ENCODE data around the gene DMAC2L. TPM values are rescaled to one million over a fixed set of nuclear protein-coding genes. Genes with fewer than 3 reads are reported as not detected.

The DMAC2L gene
- total and polyA plus RNA-seq, 5 donors from 2014 or later = 12.6 to 26.8 (median 16.7) TPM

DNA sequence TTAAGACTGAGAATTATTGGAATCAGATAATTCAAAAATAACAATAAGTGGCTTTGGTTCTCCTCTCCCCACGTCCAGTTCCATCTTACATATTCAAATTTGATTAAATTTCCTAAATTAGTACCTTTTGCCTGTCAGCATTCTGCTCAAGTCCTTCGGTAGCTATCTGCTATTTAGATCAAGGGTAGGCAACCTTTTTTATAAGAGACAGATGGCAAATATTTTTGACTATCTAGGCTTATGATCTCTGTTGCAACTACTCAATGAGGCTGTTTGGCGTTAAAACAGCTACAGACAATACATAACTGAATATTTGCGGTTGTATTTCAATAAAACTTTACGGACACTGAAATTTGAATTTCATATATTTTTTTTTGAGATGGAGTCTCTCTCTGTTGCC, 21.8 kb upstream of the DMAC2L start:
- H3K4me3 Mint-ChIP-seq = no peak overlapping the region
- Histone ChIP-seq H3K4me3 (ENCODE audit: low read depth, low read length) (no peak overlapping the region), H3K4me1 (ENCODE audit: control insufficient read depth, insufficient read depth, low read length, poor library complexity, severe bottlenecking) (no peaks in the 10 kb centered on the region), H3K27ac (ENCODE audit: insufficient read depth, low read length, poor library complexity, severe bottlenecking) (no peak overlapping the region), H3K36me3 (ENCODE audit: control insufficient read depth, insufficient read depth, low read length) (no peaks in the 10 kb centered on the region), H3K27me3 (ENCODE audit: control insufficient read depth, insufficient read depth, low read length) (no peaks in the 10 kb centered on the region), H3K9me3 (ENCODE audit: control insufficient read depth in 2 of 2, low read length in 2 of 2) (no peaks in the 10 kb centered on the region)
- no peaks in the 10 kb centered on the region for H3K9me3 Mint-ChIP-seq
- no peak overlapping the region for H3K27ac Mint-ChIP-seq
- H3K4me1 Mint-ChIP-seq = no peaks in the 10 kb centered on the region
- ATAC-seq (ENCODE audit: low read depth in 2 of 2) (no peak), DNase-seq (no peak)
- H3K36me3 Mint-ChIP-seq = peaks cover 14% of the 10 kb centered on the region
- H3K27me3 Mint-ChIP-seq = no peaks in the 10 kb centered on the region

DNA sequence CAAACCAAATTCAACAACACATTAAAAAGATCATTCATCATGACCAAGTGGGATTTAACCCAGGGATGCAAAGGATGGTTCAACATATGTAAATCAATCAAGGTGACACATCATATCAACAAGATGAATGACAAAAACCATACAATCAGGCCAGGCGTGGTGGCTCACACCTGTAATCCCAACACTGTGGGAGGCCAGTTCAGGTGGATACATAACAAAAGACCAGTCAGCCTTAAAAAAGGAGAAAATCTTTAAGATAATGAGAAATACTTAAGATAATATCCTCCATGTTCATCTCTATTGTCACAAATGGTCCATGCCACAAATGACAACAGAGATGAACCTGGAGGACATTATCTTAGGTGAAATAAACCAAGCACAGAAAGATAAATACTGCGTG, 12.5 kb upstream of the DMAC2L start:
- no peaks in the 10 kb centered on the region for H3K4me1 ChIP-seq (ENCODE audit: control insufficient read depth, insufficient read depth, low read length, poor library complexity, severe bottlenecking)
- H3K9me3 ChIP-seq (ENCODE audit: control insufficient read depth in 2 of 2, low read length in 2 of 2) = no peaks in the 10 kb centered on the region
- peaks cover 0 to 15% (median 1%) of the 10 kb centered on the region in 4 donors for H3K4me1 Mint-ChIP-seq

DNA sequence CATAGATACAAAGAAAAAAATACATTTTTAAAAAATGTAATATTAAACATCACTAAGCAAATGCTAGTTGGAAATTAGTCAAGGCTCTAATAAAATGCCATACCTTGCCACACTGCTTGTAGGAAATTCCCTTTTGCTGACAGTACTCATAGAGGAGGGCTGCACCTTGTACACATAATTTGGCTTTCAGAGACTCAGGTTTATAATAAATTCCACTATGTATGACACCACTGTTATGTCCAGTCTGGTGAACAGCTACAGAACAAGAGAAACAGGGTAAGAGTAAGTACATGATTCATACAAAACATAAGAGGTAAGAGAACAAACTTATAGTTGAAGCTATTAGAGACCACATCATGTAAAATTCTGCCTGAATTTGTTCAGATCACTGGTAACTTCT, 10.2 kb upstream of the DMAC2L start:
- H3K27ac Mint-ChIP-seq = no peak overlapping the region
- H3K27me3 ChIP-seq (ENCODE audit: control insufficient read depth, insufficient read depth, low read length) = no peaks in the 10 kb centered on the region
- no peaks in the 10 kb centered on the region for H3K27me3 Mint-ChIP-seq
- peaks cover 0 to 2% (median 0%) of the 10 kb centered on the region in 7 donors for H3K9me3 Mint-ChIP-seq
- no peaks in the 10 kb centered on the region for H3K9me3 ChIP-seq (ENCODE audit: control insufficient read depth in 2 of 2, low read length in 2 of 2)
- no peaks in the 10 kb centered on the region for H3K4me1 ChIP-seq (ENCODE audit: control insufficient read depth, insufficient read depth, low read length, poor library complexity, severe bottlenecking)
- no peak for ATAC-seq (ENCODE audit: low read depth in 2 of 2)
- no peak overlapping the region for H3K4me3 ChIP-seq (ENCODE audit: low read depth, low read length)
- no peak overlapping the region for H3K4me3 Mint-ChIP-seq
- H3K36me3 ChIP-seq (ENCODE audit: control insufficient read depth, insufficient read depth, low read length) = no peaks in the 10 kb centered on the region
- H3K27ac ChIP-seq (ENCODE audit: insufficient read depth, low read length, poor library complexity, severe bottlenecking) = no peak overlapping the region
- peaks cover 0 to 19% (median 1%) of the 10 kb centered on the region in 4 donors for H3K4me1 Mint-ChIP-seq
- peaks cover 31% of the 10 kb centered on the region for H3K36me3 Mint-ChIP-seq
- DNase-seq = no peak

More for the DNA sequence above, 12.5 kb upstream of the DMAC2L start:
- H3K4me3 ChIP-seq (ENCODE audit: low read depth, low read length) = no peak overlapping the region
- Mint-ChIP-seq H3K36me3 (peaks cover 31% of the 10 kb centered on the region), H3K27ac (peak overlapping the region in 1 of 3 donors; percentile 28), H3K27me3 (no peaks in the 10 kb centered on the region), H3K9me3 (peaks cover 0 to 2% (median 0%) of the 10 kb centered on the region in 7 donors), H3K4me3 (no peak overlapping the region)
- H3K27me3 ChIP-seq (ENCODE audit: control insufficient read depth, insufficient read depth, low read length) = no peaks in the 10 kb centered on the region
- H3K36me3 ChIP-seq (ENCODE audit: control insufficient read depth, insufficient read depth, low read length) = no peaks in the 10 kb centered on the region
- H3K27ac ChIP-seq (ENCODE audit: insufficient read depth, low read length, poor library complexity, severe bottlenecking) = no peak overlapping the region
- ATAC-seq (ENCODE audit: low read depth in 2 of 2) (no peak), DNase-seq (no peak)

DNA sequence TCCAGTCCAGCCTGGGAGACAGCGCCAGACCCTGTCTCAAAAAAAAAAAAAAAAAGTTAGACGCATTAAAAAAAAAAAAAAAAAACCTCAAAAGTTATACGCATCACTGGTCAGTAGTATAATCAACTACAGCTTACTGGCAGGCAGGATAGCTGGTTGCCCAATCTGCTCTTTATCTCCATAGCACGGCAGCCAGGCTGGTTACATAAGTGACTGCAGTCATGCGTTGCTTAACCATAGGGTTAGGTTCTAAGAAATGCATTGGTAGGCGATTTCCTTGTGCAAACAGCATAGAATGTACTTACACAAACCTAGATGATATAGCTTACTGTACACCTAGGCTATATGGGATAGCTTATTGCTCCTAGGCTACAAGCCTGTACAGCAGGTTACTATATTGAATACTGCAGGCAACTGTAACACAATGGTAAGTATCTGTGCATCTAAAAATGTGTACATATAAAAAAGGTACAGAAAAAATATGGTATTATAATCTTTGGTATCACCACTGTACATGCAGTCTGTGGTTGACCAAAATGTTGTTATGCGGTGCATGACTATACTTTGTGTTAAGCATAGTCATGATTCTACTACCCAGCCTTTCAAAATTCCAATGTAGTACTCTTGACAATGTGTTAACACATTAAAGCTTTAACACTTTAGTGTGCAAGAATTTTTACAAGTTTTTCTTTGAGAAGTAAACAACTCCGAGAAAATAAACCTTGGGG, 8.2 kb upstream of the DMAC2L start:
- no peaks in the 10 kb centered on the region for H3K9me3 ChIP-seq (ENCODE audit: control insufficient read depth in 2 of 2, low read length in 2 of 2)
- peaks cover 0 to 12% (median 6%) of the 10 kb centered on the region in 4 donors for H3K4me1 Mint-ChIP-seq
- H3K36me3 Mint-ChIP-seq = peaks cover 23% of the 10 kb centered on the region
- H3K4me1 ChIP-seq (ENCODE audit: control insufficient read depth, insufficient read depth, low read length, poor library complexity, severe bottlenecking) = no peaks in the 10 kb centered on the region
- no peaks in the 10 kb centered on the region for H3K9me3 Mint-ChIP-seq
- no peak overlapping the region for H3K27ac Mint-ChIP-seq
- H3K27me3 ChIP-seq (ENCODE audit: control insufficient read depth, insufficient read depth, low read length) = no peaks in the 10 kb centered on the region
- H3K4me3 ChIP-seq (ENCODE audit: low read depth, low read length) = no peak overlapping the region
- no peak overlapping the region for H3K4me3 Mint-ChIP-seq
- no peak overlapping the region for H3K27ac ChIP-seq (ENCODE audit: insufficient read depth, low read length, poor library complexity, severe bottlenecking)
- DNase-seq (no peak), ATAC-seq (ENCODE audit: low read depth in 2 of 2) (no peak)
- no peaks in the 10 kb centered on the region for H3K27me3 Mint-ChIP-seq
- no peaks in the 10 kb centered on the region for H3K36me3 ChIP-seq (ENCODE audit: control insufficient read depth, insufficient read depth, low read length)

DNA sequence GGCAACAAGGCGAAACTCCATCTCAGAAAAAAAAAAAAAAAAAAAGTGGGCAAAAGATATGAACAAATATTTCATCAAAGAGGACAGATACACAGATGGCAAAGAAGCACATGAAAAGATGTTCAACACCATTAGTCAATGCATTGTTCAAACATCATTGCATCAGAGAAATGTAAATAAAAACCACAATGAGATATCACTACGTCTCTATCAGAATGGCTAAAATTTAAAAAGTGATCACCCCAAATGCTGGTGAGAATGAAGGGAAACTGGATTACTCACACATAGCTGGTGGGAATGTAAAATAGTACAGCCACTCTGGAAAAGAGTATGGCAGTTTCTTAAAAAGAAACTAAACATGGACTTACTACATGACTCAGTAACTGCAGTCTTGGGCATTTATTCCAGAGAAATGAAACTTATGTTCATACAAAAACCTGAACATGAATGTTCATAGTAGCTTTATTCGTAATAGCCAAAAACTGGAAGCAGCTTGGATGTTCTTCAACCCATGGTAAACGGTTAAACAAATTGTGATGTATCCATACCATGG, 3.7 kb upstream of the DMAC2L start:
- Histone ChIP-seq H3K9me3 (ENCODE audit: control insufficient read depth in 2 of 2, low read length in 2 of 2) (no peaks in the 10 kb centered on the region), H3K36me3 (ENCODE audit: control insufficient read depth, insufficient read depth, low read length) (no peaks in the 10 kb centered on the region), H3K27ac (ENCODE audit: insufficient read depth, low read length, poor library complexity, severe bottlenecking) (no peak overlapping the region), H3K27me3 (ENCODE audit: control insufficient read depth, insufficient read depth, low read length) (no peaks in the 10 kb centered on the region), H3K4me3 (ENCODE audit: low read depth, low read length) (no peak overlapping the region), H3K4me1 (ENCODE audit: control insufficient read depth, insufficient read depth, low read length, poor library complexity, severe bottlenecking) (peaks cover 18% of the 10 kb centered on the region)
- H3K4me3 Mint-ChIP-seq = no peak overlapping the region
- peaks cover 0 to 1% (median 0%) of the 10 kb centered on the region in 7 donors for H3K9me3 Mint-ChIP-seq
- DNase-seq (no peak), ATAC-seq (ENCODE audit: low read depth in 2 of 2) (no peak)
- H3K27me3 Mint-ChIP-seq = no peaks in the 10 kb centered on the region
- H3K36me3 Mint-ChIP-seq = no peaks in the 10 kb centered on the region
- H3K4me1 Mint-ChIP-seq = peaks cover 13 to 31% (median 17%) of the 10 kb centered on the region in 4 donors
- no peak overlapping the region for H3K27ac Mint-ChIP-seq

DNA sequence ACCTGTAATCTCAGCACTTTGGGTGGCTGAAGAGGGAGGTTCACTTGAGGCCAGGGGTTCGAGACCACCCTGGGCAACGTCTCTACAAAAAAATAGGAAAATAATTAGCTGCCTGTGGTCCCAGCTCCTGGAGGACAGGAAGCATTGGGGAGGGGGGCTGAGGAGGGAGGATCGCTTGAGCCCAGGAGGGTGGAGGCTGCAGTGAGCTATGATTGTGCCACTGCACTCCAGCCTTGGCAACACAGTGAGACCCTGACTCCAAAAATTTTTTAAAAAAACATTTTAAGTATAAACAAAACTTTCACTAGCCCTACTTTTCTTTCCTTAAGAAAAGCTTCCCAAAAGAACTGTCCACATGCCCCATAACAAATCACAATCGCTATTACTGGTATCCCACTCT, 1.7 kb upstream of the DMAC2L start:
- Histone ChIP-seq H3K9me3 (ENCODE audit: control insufficient read depth in 2 of 2, low read length in 2 of 2) (no peaks in the 10 kb centered on the region), H3K27ac (ENCODE audit: insufficient read depth, low read length, poor library complexity, severe bottlenecking) (no peak overlapping the region), H3K36me3 (ENCODE audit: control insufficient read depth, insufficient read depth, low read length) (no peaks in the 10 kb centered on the region), H3K4me3 (ENCODE audit: low read depth, low read length) (no peak overlapping the region), H3K4me1 (ENCODE audit: control insufficient read depth, insufficient read depth, low read length, poor library complexity, severe bottlenecking) (peaks cover 21% of the 10 kb centered on the region), H3K27me3 (ENCODE audit: control insufficient read depth, insufficient read depth, low read length) (no peaks in the 10 kb centered on the region)
- H3K27ac Mint-ChIP-seq = peak overlapping the region in 1 of 3 donors; percentile 96
- H3K36me3 Mint-ChIP-seq = peaks cover 5% of the 10 kb centered on the region
- H3K4me1 Mint-ChIP-seq = peaks cover 13 to 40% (median 25%) of the 10 kb centered on the region in 4 donors
- H3K27me3 Mint-ChIP-seq = no peaks in the 10 kb centered on the region
- H3K9me3 Mint-ChIP-seq = peaks cover 0 to 1% (median 0%) of the 10 kb centered on the region in 7 donors
- no peak for DNase-seq
- H3K4me3 Mint-ChIP-seq = peak overlapping the region in 3 of 4 donors; percentile 33 to 95 (median 36)
- no peak for ATAC-seq (ENCODE audit: low read depth in 2 of 2)

DNA sequence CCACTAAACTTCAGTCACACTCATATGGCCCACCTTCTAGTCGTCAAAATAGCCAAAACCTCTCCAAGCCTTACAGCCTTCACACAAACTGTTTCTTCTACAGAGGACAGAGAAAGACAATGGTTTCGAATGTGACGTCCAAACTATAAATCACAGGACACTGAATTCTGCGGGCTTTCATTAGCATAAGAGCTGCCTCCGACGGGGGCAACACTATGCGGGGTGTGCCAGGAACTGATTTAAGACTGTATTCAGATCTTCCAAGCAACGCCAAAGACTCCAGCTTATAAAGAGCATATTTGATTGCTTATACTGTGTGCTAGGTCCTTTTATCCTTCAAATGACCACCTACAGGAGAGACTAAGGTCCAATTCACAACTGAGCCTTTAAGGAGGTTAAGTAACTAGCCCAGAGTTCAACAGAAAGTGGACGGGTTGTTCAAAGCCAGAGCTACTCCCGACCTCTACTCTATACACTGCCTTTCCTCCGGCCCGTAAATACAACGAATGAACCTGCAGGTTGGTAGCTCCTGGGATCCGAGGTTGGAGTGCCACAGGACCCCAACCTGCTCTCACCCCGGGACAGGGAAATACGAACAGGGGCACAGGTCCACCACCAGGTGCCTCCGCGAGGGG, 670 bp upstream of the DMAC2L start:
- H3K27me3 ChIP-seq (ENCODE audit: control insufficient read depth, insufficient read depth, low read length) = no peaks in the 10 kb centered on the region
- no peaks in the 10 kb centered on the region for H3K36me3 ChIP-seq (ENCODE audit: control insufficient read depth, insufficient read depth, low read length)
- H3K4me3 ChIP-seq (ENCODE audit: low read depth, low read length) = peak overlapping the region; percentile 95
- Mint-ChIP-seq H3K9me3 (peaks cover 0 to 1% (median 0%) of the 10 kb centered on the region in 7 donors), H3K4me1 (peaks cover 21 to 49% (median 31%) of the 10 kb centered on the region in 4 donors), H3K36me3 (peaks cover 11% of the 10 kb centered on the region), H3K27ac (peak overlapping the region; percentile 45 to 97 (median 96)), H3K27me3 (no peaks in the 10 kb centered on the region), H3K4me3 (peak overlapping the region; percentile 95 to 97 (median 95))
- H3K27ac ChIP-seq (ENCODE audit: insufficient read depth, low read length, poor library complexity, severe bottlenecking) = peak overlapping the region; percentile 91
- ATAC-seq (ENCODE audit: low read depth in 2 of 2) = no peak
- H3K4me1 ChIP-seq (ENCODE audit: control insufficient read depth, insufficient read depth, low read length, poor library complexity, severe bottlenecking) = peaks cover 21% of the 10 kb centered on the region
- no peaks in the 10 kb centered on the region for H3K9me3 ChIP-seq (ENCODE audit: control insufficient read depth in 2 of 2, low read length in 2 of 2)
- peak in 1 of 3 donors; percentile 4 for DNase-seq
